Astrocyte (in vitro differentiated cells and primary cell): Measurements from ENCODE around the gene CCSER1.

Experiments used
- CTCF ChIP-seq: IDR thresholded peaks from 2 replicates; pipeline ENCODE4 v1.5.1; 2011; ENCODE audit warnings: low read depth, mild to moderate bottlenecking, inconsistent platforms, low read length, moderate library complexity; ENCODE audit not compliant: insufficient read depth
- EZH2 ChIP-seq: IDR thresholded peaks from 2 replicates; pipeline ENCODE4 v1.6.1; 2012; ENCODE audit warnings: mild to moderate bottlenecking, low read length, inconsistent platforms; ENCODE audit not compliant: insufficient read depth

GRCh38 chr4:90486346-90486745 is 359.2 kb downstream of the CCSER1 start:
- TF ChIP-seq CTCF (no peak), EZH2 (no peak)
